SJSA1 (cell line): ENCODE data around the gene OCA2. TPM values are rescaled to one million over a fixed set of nuclear protein-coding genes. Genes with fewer than 3 reads are reported as not detected.

Source experiments
- DNase-seq, 2 experiments: peaks; one replicate each; pipeline ENCODE4 v3.0.0-alpha.2; 2015 to 2020; ENCODE audit warnings: low spot score in 2 of 2, low read depth in 1 of 2
- H3K27ac ChIP-seq: fragments of 250-450 bp; sonication (Bioruptor Pico); 2 replicates; pipeline ENCODE4 v1.5.1; 2020; ENCODE audit warnings: mild to moderate bottlenecking, moderate library complexity
- H3K27me3 ChIP-seq: fragments of 250-450 bp; sonication (Bioruptor Pico); replicated peaks from 2 replicates; pipeline ENCODE4 v1.5.1; 2020; ENCODE audit warnings: mild to moderate bottlenecking, moderate library complexity
- H3K36me3 ChIP-seq: fragments of 250-450 bp; sonication (Bioruptor Pico); 2 replicates; pipeline ENCODE4 v1.5.1; 2020; ENCODE audit warnings: mild to moderate bottlenecking
- H3K4me1 ChIP-seq: fragments of 250-450 bp; sonication (Bioruptor Pico); replicated peaks from 2 replicates; pipeline ENCODE4 v1.6.1; 2021; ENCODE audit warnings: mild to moderate bottlenecking
- H3K4me3 ChIP-seq: fragments of 250-450 bp; sonication (Bioruptor Pico); 2 replicates; pipeline ENCODE4 v1.5.1; 2020; ENCODE audit warnings: mild to moderate bottlenecking
- H3K9me3 ChIP-seq: fragments of 250-450 bp; sonication (Bioruptor Pico); replicated peaks from 2 replicates; pipeline ENCODE4 v1.5.1; 2020; ENCODE audit warnings: mild to moderate bottlenecking
- total RNA-seq: library from RNA; depleted of rRNA; stranded (reverse); fragments of >200 nt; shearing (Covaris generic); gene quantifications from 2 replicates; pipeline ENCODE4 v1.2.3, GENCODE V29; 2014

The OCA2 gene
- total RNA-seq, 1 experiment from 2014 or later, result 0.11 TPM

DNA sequence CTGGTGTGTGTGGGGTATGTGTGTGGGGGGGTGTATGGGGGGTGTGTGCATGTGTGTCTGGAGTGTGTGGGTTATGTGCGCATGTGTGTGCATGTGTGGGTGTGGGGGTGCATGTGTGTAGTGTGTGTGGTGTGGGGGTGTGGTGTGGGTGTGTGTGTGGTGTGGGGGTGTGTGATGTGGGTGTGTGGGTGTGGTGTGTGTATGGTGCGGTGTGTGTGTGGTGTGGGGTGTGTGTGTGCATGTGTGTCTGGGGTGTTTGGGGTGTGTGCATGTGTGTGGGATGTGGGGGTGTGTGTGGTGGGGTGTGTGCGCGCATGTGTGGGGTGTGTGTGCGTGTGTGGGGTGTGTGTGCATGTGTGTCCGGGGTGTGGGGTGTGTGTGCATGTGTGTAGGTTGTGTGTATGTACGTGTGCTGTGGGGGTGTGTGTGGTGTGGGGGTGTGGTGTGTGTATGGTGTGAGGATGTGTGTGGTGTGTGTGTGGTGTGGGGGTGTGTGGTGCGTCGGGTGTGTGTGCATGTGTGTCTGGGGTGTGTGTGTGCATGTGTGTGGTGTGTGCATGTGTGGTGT lies 6.2 kb upstream of the OCA2 start:
- Histone ChIP-seq H3K27me3 (no peaks in the 10 kb centered on the region), H3K4me3 (no peak overlapping the region), H3K27ac (no peak overlapping the region), H3K9me3 (peaks cover 8% of the 10 kb centered on the region; the same call in 1 of the 2 replicates), H3K36me3 (no peaks in the 10 kb centered on the region), H3K4me1 (peaks cover 20% of the 10 kb centered on the region)
- no peak for DNase-seq

GRCh38 chr15:28104326-28104725 lies 5.2 kb upstream of the OCA2 start:
- H3K27ac ChIP-seq, result no peak overlapping the region
- H3K9me3 ChIP-seq, result peaks cover 8% of the 10 kb centered on the region; the same call in 1 of the 2 replicates
- peaks cover 20% of the 10 kb centered on the region for H3K4me1 ChIP-seq
- DNase-seq, result no peak
- no peaks in the 10 kb centered on the region for H3K36me3 ChIP-seq
- no peak overlapping the region for H3K4me3 ChIP-seq
- no peaks in the 10 kb centered on the region for H3K27me3 ChIP-seq

GRCh38 chr15:28103831-28104230 lies 4.7 kb upstream of the OCA2 start:
- H3K27me3 ChIP-seq, result no peaks in the 10 kb centered on the region
- H3K27ac ChIP-seq, result no peak overlapping the region
- H3K36me3 ChIP-seq, result no peaks in the 10 kb centered on the region
- H3K4me3 ChIP-seq, result no peak overlapping the region
- peaks cover 8% of the 10 kb centered on the region; the same call in 1 of the 2 replicates for H3K9me3 ChIP-seq
- peaks cover 24% of the 10 kb centered on the region for H3K4me1 ChIP-seq
- DNase-seq, result no peak

- Histone ChIP-seq H3K27me3 (no peaks in the 10 kb centered on the region), H3K4me3 (no peak overlapping the region), H3K27ac (no peak overlapping the region), H3K4me1 (peaks cover 31% of the 10 kb centered on the region), H3K9me3 (0 out of 2 replicates have a peak, but pooled peaks cover under 1% of the 10 kb centered on the region), H3K36me3 (no peaks in the 10 kb centered on the region)
- DNase-seq, result no peak
Measured at GRCh38 chr15:28101983-28102441, 2.9 kb upstream of the OCA2 start.

GRCh38 chr15:28101201-28101600 lies 2.1 kb upstream of the OCA2 start:
- Histone ChIP-seq H3K27ac (no peak overlapping the region), H3K36me3 (no peaks in the 10 kb centered on the region), H3K27me3 (no peaks in the 10 kb centered on the region), H3K4me1 (peaks cover 31% of the 10 kb centered on the region), H3K4me3 (no peak overlapping the region), H3K9me3 (no peaks in the 10 kb centered on the region)
- no peak for DNase-seq

GRCh38 chr15:28100516-28101195 lies 1.5 kb upstream of the OCA2 start:
- peak in 1 of 2 experiments; percentile 25 for DNase-seq
- H3K4me3 ChIP-seq, result no peak overlapping the region
- no peaks in the 10 kb centered on the region for H3K9me3 ChIP-seq
- no peaks in the 10 kb centered on the region for H3K27me3 ChIP-seq
- H3K36me3 ChIP-seq, result no peaks in the 10 kb centered on the region
- H3K27ac ChIP-seq, result no peak overlapping the region
- peaks cover 33% of the 10 kb centered on the region for H3K4me1 ChIP-seq

GRCh38 chr15:28099555-28100140 lies 533 bp upstream of the OCA2 start:
- Histone ChIP-seq H3K9me3 (0 out of 2 replicates have a peak, but pooled peaks cover 2% of the 10 kb centered on the region), H3K4me1 (peaks cover 35% of the 10 kb centered on the region), H3K4me3 (no peak overlapping the region), H3K27me3 (no peaks in the 10 kb centered on the region), H3K36me3 (no peaks in the 10 kb centered on the region), H3K27ac (no peak overlapping the region)
- DNase-seq, result no peak

DNA sequence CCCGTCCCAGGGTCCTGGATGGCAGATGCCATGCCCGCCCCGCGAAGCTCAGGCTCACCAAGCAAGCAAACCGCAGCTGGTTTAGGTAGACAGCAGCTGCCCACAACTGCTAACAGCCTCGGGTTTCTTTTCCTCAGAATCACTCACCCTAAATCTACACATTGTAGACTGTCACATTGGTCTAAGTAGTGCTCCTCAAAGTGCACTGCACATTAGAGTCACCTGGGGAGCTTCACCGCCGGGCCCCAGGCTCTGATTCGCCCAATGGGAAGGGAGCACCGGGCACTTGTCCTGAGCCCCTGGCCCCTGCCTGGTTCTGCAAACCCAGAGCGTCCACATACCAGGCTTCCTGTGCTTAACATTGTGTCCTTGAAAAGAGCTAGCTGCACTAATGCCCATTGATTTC lies 752 bp downstream of the OCA2 start:
- 0 out of 2 replicates have a peak, but pooled peaks cover 2% of the 10 kb centered on the region for H3K9me3 ChIP-seq
- H3K27ac ChIP-seq, result no peak overlapping the region
- H3K27me3 ChIP-seq, result no peaks in the 10 kb centered on the region
- DNase-seq, result no peak
- no peak overlapping the region for H3K4me3 ChIP-seq
- no peaks in the 10 kb centered on the region for H3K36me3 ChIP-seq
- peaks cover 35% of the 10 kb centered on the region for H3K4me1 ChIP-seq

GRCh38 chr15:28097656-28098359 lies 1.3 kb downstream of the OCA2 start:
- Histone ChIP-seq H3K4me1 (peaks cover 35% of the 10 kb centered on the region), H3K36me3 (no peaks in the 10 kb centered on the region), H3K27ac (no peak overlapping the region), H3K4me3 (no peak overlapping the region), H3K27me3 (no peaks in the 10 kb centered on the region), H3K9me3 (0 out of 2 replicates have a peak, but pooled peaks cover 2% of the 10 kb centered on the region)
- no peak for DNase-seq

DNA sequence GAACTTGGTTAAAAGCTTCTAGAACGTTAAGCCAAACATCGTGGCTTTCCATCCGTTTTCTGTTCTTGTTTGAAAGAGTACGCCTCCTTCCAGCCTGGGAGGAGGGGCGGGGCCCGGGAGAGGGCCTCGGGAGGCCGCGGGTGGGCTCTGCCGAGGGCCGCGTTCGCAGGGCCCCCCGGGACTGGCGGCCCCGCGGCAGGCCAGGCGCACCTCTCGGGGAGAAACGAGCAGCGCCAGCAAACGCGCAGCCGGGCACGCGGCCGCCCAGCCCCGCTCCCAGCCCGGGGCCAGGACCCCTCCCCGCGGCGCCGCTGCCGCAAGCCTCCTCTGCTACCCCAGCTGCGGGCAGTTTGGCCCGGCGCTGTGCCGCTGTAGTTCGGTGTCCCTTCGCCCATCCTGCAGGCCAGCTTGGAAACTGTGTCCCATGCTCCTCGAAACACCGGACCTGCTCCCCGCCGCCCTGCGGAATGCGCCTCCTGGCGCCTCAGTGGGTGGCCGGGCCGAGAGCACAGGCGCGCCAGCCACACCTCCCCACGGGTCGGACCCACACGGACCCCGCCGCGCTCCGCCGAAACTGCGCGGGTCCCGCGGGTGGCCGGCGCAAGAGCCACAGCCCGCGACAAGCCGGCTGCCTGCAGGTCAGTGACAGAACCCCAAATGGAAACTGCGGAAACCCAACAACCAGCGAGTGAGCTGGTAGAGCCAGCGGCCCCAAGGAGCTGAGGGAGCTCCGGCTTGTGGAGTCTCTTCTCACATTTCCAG lies 2.3 kb downstream of the OCA2 start:
- H3K27ac ChIP-seq, result peak overlapping the region; percentile 61
- peak in 1 of 2 experiments; percentile 51 for DNase-seq
- H3K27me3 ChIP-seq, result no peaks in the 10 kb centered on the region

GRCh38 chr15:28096411-28096669 lies 2.8 kb downstream of the OCA2 start:
- 0 out of 2 replicates have a peak, but pooled peaks cover 2% of the 10 kb centered on the region for H3K9me3 ChIP-seq
- H3K27me3 ChIP-seq, result no peaks in the 10 kb centered on the region
- H3K27ac ChIP-seq, result peak overlapping the region; percentile 61
- H3K36me3 ChIP-seq, result no peaks in the 10 kb centered on the region
- H3K4me3 ChIP-seq, result peak overlapping the region; percentile 42
- DNase-seq, result no peak
- H3K4me1 ChIP-seq, result peaks cover 35% of the 10 kb centered on the region

More for the DNA sequence above, 2.3 kb downstream of the OCA2 start:
- Histone ChIP-seq H3K4me3 (peak overlapping the region; percentile 42), H3K9me3 (0 out of 2 replicates have a peak, but pooled peaks cover 2% of the 10 kb centered on the region), H3K36me3 (no peaks in the 10 kb centered on the region), H3K4me1 (peaks cover 35% of the 10 kb centered on the region)

- no peaks in the 10 kb centered on the region for H3K27me3 ChIP-seq
- no peaks in the 10 kb centered on the region for H3K36me3 ChIP-seq
- no peak overlapping the region for H3K4me3 ChIP-seq
- peaks cover 35% of the 10 kb centered on the region for H3K4me1 ChIP-seq
- 0 out of 2 replicates have a peak, but pooled peaks cover 2% of the 10 kb centered on the region for H3K9me3 ChIP-seq
- H3K27ac ChIP-seq, result no peak overlapping the region
- no peak for DNase-seq
Measured at GRCh38 chr15:28094732-28095521, 4.2 kb downstream of the OCA2 start.
